Right lobe of liver (tissue), 6 donors: ENCODE results near the gene ZSWIM1. TPM values are rescaled to one million over a fixed set of nuclear protein-coding genes. Genes with fewer than 3 reads are reported as not detected.

Source experiments
- ATAC-seq, 4 donors: fragments of 200-7000 bp; cut with Tn5 transposase; one replicate each; pipeline ENCODE4 v1.9.1; 2020; ENCODE audit warnings: mild to moderate bottlenecking in 4 of 4, moderate library complexity in 4 of 4
- DNase-seq, 3 donors: peaks; one replicate each; pipeline ENCODE4 v3.0.0-alpha.2; 2020
- H3K27ac ChIP-seq, 3 donors: fragments of 200-600 bp; one replicate each; pipeline ENCODE4 v1.8.0; 2022
- H3K27me3 ChIP-seq, 2 donors: fragments of 200-600 bp; one replicate each; pipeline ENCODE4 v1.8.0; 2022
- H3K36me3 ChIP-seq, 4 donors: fragments of 200-600 bp; sonication (generic) in 1 of 4; one replicate each; pipeline versions ENCODE4 v1.5.1 to v1.8.0; 2017 to 2022; ENCODE audit warnings: control low read depth in 1 of 4
- H3K4me1 ChIP-seq, 4 donors: fragments of 200-600 bp; sonication (generic) in 1 of 4; one replicate each; pipeline versions ENCODE4 v1.5.1 to v1.8.0; 2017 to 2022; ENCODE audit warnings: control low read depth in 1 of 4
- H3K4me3 ChIP-seq, 3 donors: fragments of 200-600 bp; one replicate each; pipeline ENCODE4 v1.8.0; 2022
- H3K9me3 ChIP-seq, 4 donors: fragments of 200-600 bp; sonication (generic) in 1 of 4; one replicate each; pipeline versions ENCODE4 v1.5.1 to v1.8.0; 2017 to 2022; ENCODE audit warnings: control low read depth in 1 of 4
- CTCF ChIP-seq, 4 donors: fragments of 200-600 bp in 3 of 4; fragments of 450-650 bp in 1 of 4; IDR thresholded peaks; one replicate each; pipeline versions ENCODE4 v1.5.1 to v1.8.0; 2016 to 2022; ENCODE audit warnings: antibody characterized with exemption in 4 of 4, mild to moderate bottlenecking in 2 of 4
- POLR2A ChIP-seq: fragments of 450-650 bp; IDR thresholded peaks from one replicate; pipeline ENCODE4 v1.6.1; 2017; ENCODE audit warnings: antibody characterized with exemption, mild to moderate bottlenecking
- WGBS: methylation state at CpG from one replicate; pipeline ENCODE4 v1.1.6; 2018; ENCODE audit warnings: low coverage, low lambda C conversion rate; ENCODE audit not compliant: insufficient coverage; ENCODE audit errors: missing lambda C conversion rate; 5-methylcytosine and 5-hydroxymethylcytosine counted together
- intact Hi-C, 2 donors: fragments of 100-400 bp; cut with DNase I; formaldehyde crosslinking; loops; one replicate each; pipeline versions ENCODE4 v1.11.2 to v1.14.1; 2022
- total RNA-seq, 6 experiments: library from RNA; depleted of rRNA in 2 of 6; stranded (reverse); fragments of >200 nt in 2 of 6; fragmentation: NEBNext Ultra II Directional in 3 of 6; extraction: Animal tissue kit (Norgen Biotek cat#: 25700) in 3 of 6; gene quantifications; one replicate each; pipeline versions ENCODE4 v1.1.0 to v1.2.4, GENCODE V29; 2016 to 2023
- donor health status: DM: no; HTN: yes; CAD: no.
- donor health status: DM: no; HTN: no; CAD: no.
- donor health status: DM: no; HTN: no; CAD: no.
- donor health status: DM: no; HTN: yes; CAD: no.
- donor health status: DM: no; HTN: yes; CAD: no.

ZSWIM1 gene
- total RNA-seq, 6 experiments from 2014 or later = 2.4 to 3.3 (median 3.1) TPM

- Histone ChIP-seq H3K4me1 (no peaks in the 10 kb centered on the region), H3K27me3 (no peaks in the 10 kb centered on the region), H3K36me3 (peaks cover 0 to 62% (median 15%) of the 10 kb centered on the region in 4 donors), H3K4me3 (no peak overlapping the region), H3K27ac (no peak overlapping the region), H3K9me3 (no peaks in the 10 kb centered on the region)
- no peak for DNase-seq
- TF ChIP-seq POLR2A = no peak
- TF ChIP-seq CTCF (IDR thresholded peaks at IDR 0.05) = no peak
- intact Hi-C loops = no loop called here
- 67% methylated on average over 3 of the region's 14 CpGs for WGBS
- peak in 1 of 4 donors; percentile 12 for ATAC-seq
Measured at GRCh38 chr20:45843506-45843905, 37.5 kb upstream of the ZSWIM1 start.

- no peak for DNase-seq
- Histone ChIP-seq H3K36me3 (peaks cover 0 to 62% (median 15%) of the 10 kb centered on the region in 4 donors), H3K9me3 (no peaks in the 10 kb centered on the region), H3K4me3 (no peak overlapping the region), H3K27ac (no peak overlapping the region), H3K27me3 (no peaks in the 10 kb centered on the region), H3K4me1 (no peaks in the 10 kb centered on the region)
- no peak for ATAC-seq
- intact Hi-C loops = no loop called here
- TF ChIP-seq CTCF (IDR thresholded peaks at IDR 0.05) = no peak
- no peak for TF ChIP-seq POLR2A
Measured at GRCh38 chr20:45845452-45845851, 35.6 kb upstream of the ZSWIM1 start.

GRCh38 chr20:45848421-45848820 is 32.6 kb upstream of the ZSWIM1 start:
- DNase-seq (no peak), ATAC-seq (peak in 1 of 4 donors; percentile 17)
- Histone ChIP-seq H3K4me1 (no peaks in the 10 kb centered on the region), H3K9me3 (no peaks in the 10 kb centered on the region), H3K4me3 (no peak overlapping the region), H3K27ac (no peak overlapping the region), H3K27me3 (no peaks in the 10 kb centered on the region), H3K36me3 (peaks cover 0 to 45% (median 12%) of the 10 kb centered on the region in 4 donors)
- WGBS = no CpG with 5 or more reads among the region's 8 CpGs
- intact Hi-C loops = no loop called here
- no peak for TF ChIP-seq POLR2A
- no peak for TF ChIP-seq CTCF (IDR thresholded peaks at IDR 0.05)

GRCh38 chr20:45848969-45849582 is 32.0 kb upstream of the ZSWIM1 start:
- Histone ChIP-seq H3K27me3 (no peaks in the 10 kb centered on the region), H3K36me3 (peaks cover 0 to 38% (median 10%) of the 10 kb centered on the region in 4 donors), H3K9me3 (no peaks in the 10 kb centered on the region), H3K4me3 (no peak overlapping the region), H3K27ac (no peak overlapping the region), H3K4me1 (no peaks in the 10 kb centered on the region)
- ATAC-seq (no peak), DNase-seq (no peak)
- no peak for TF ChIP-seq POLR2A
- TF ChIP-seq CTCF (IDR thresholded peaks at IDR 0.05) = no peak
- 91% methylated on average over 8 of the region's 8 CpGs for WGBS
- intact Hi-C loops = no loop called here
